ENCODE measurements around the gene PTTG1.

The PTTG1 gene

GRCh38 chr5:160475864-160476438 lies 54.3 kb downstream of the PTTG1 start:
- H3K79me2 ChIP-seq (ENCODE audit: insufficient read depth, low read length): no peaks in the 10 kb centered on the region
- ATAC-seq (ENCODE audit: insufficient read depth, low read depth) (no peak), DNase-seq (no peak)
- H3K4me1 ChIP-seq (ENCODE audit: insufficient read depth, low read length): peaks cover 11% of the 10 kb centered on the region
- H3K36me3 ChIP-seq (ENCODE audit: insufficient read depth, low read length): no peaks in the 10 kb centered on the region
- H3K4me2 ChIP-seq (ENCODE audit: insufficient read depth, low read length): no peak overlapping the region
- no peaks in the 10 kb centered on the region for H3K27me3 ChIP-seq (ENCODE audit: insufficient read depth, low read length, poor library complexity)
- no peaks in the 10 kb centered on the region for H3K9me3 ChIP-seq (ENCODE audit: insufficient read depth, low read length, severe bottlenecking)
- no peak overlapping the region for H3K27ac ChIP-seq (ENCODE audit: low read length)
- TF ChIP-seq EZH2 (IDR thresholded peaks at IDR 0.05; ENCODE audit: borderline replicate concordance, low read depth, low read length, severe bottlenecking) (no peak), CTCF (IDR thresholded peaks at IDR 0.05; ENCODE audit: borderline replicate concordance, extremely low read depth, low read length, poor library complexity, severe bottlenecking) (no peak)
- H4K20me1 ChIP-seq (ENCODE audit: insufficient read depth, low read length): no peaks in the 10 kb centered on the region
- no peak overlapping the region for H3K9ac ChIP-seq (ENCODE audit: low read depth, low read length)
- no peak overlapping the region for H3K4me3 ChIP-seq (ENCODE audit: low read depth in 1 of 2, low read length in 2 of 2)
- no peak overlapping the region for H2AFZ ChIP-seq (ENCODE audit: low read depth, low read length)

GRCh38 chr5:160477266-160477970 lies 55.8 kb downstream of the PTTG1 start:
- no peaks in the 10 kb centered on the region for H3K79me2 ChIP-seq (ENCODE audit: insufficient read depth, low read length)
- H3K36me3 ChIP-seq (ENCODE audit: insufficient read depth, low read length): no peaks in the 10 kb centered on the region
- no peak overlapping the region for H3K27ac ChIP-seq (ENCODE audit: low read length)
- no peaks in the 10 kb centered on the region for H3K27me3 ChIP-seq (ENCODE audit: insufficient read depth, low read length, poor library complexity)
- H3K4me1 ChIP-seq (ENCODE audit: insufficient read depth, low read length): no peaks in the 10 kb centered on the region
- H3K9ac ChIP-seq (ENCODE audit: low read depth, low read length): no peak overlapping the region
- no peak for ATAC-seq (ENCODE audit: insufficient read depth, low read depth)
- H2AFZ ChIP-seq (ENCODE audit: low read depth, low read length): no peak overlapping the region
- no peak overlapping the region for H3K4me3 ChIP-seq (ENCODE audit: low read depth in 1 of 2, low read length in 2 of 2)
- no peak for DNase-seq
- no peaks in the 10 kb centered on the region for H3K9me3 ChIP-seq (ENCODE audit: insufficient read depth, low read length, severe bottlenecking)
- no peak overlapping the region for H3K4me2 ChIP-seq (ENCODE audit: insufficient read depth, low read length)
- H4K20me1 ChIP-seq (ENCODE audit: insufficient read depth, low read length): no peaks in the 10 kb centered on the region
- no peak for TF ChIP-seq EZH2 (IDR thresholded peaks at IDR 0.05; ENCODE audit: borderline replicate concordance, low read depth, low read length, severe bottlenecking)
- no peak for TF ChIP-seq CTCF (IDR thresholded peaks at IDR 0.05; ENCODE audit: borderline replicate concordance, extremely low read depth, low read length, poor library complexity, severe bottlenecking)

- no peak overlapping the region for H3K27ac ChIP-seq (ENCODE audit: low read length)
- H3K36me3 ChIP-seq (ENCODE audit: insufficient read depth, low read length): no peaks in the 10 kb centered on the region
Measured at GRCh38 chr5:160478163-160478562, 56.5 kb downstream of the PTTG1 start.

More at GRCh38 chr5:160478163-160478562, 56.5 kb downstream of the PTTG1 start:
- Histone ChIP-seq H4K20me1 (ENCODE audit: insufficient read depth, low read length) (no peaks in the 10 kb centered on the region), H2AFZ (ENCODE audit: low read depth, low read length) (no peak overlapping the region), H3K9me3 (ENCODE audit: insufficient read depth, low read length, severe bottlenecking) (no peaks in the 10 kb centered on the region), H3K4me1 (ENCODE audit: insufficient read depth, low read length) (no peaks in the 10 kb centered on the region), H3K4me3 (ENCODE audit: low read depth in 1 of 2, low read length in 2 of 2) (no peak overlapping the region), H3K79me2 (ENCODE audit: insufficient read depth, low read length) (no peaks in the 10 kb centered on the region), H3K27me3 (ENCODE audit: insufficient read depth, low read length, poor library complexity) (no peaks in the 10 kb centered on the region), H3K4me2 (ENCODE audit: insufficient read depth, low read length) (no peak overlapping the region), H3K9ac (ENCODE audit: low read depth, low read length) (no peak overlapping the region)
- no peak for TF ChIP-seq EZH2 (IDR thresholded peaks at IDR 0.05; ENCODE audit: borderline replicate concordance, low read depth, low read length, severe bottlenecking)
- DNase-seq (no peak), ATAC-seq (ENCODE audit: insufficient read depth, low read depth) (no peak)

Measured in DND-41 (cell line).